Neural cell (in vitro differentiated cells): ENCODE results near the gene PCGF1. TPM values are rescaled to one million over a fixed set of nuclear protein-coding genes. Genes with fewer than 3 reads are reported as not detected.
A peak's percentile ranks its signal among the peaks of the same experiment; 100 is the strongest.

Source experiments
- H2AFZ ChIP-seq: fragments of 200-600, 300-800 bp; sonication (generic), shearing (Covaris generic); 2 replicates; pipeline ENCODE4 v1.6.0; 2014; ENCODE audit warnings: low read depth, mild to moderate bottlenecking, antibody characterized with exemption, low read length, moderate library complexity
- H3F3A ChIP-seq: fragments of 200-600 bp; shearing (Covaris generic); 2 replicates; pipeline ENCODE4 v1.6.1; 2016; ENCODE audit warnings: mild to moderate bottlenecking, moderate library complexity, mixed read lengths, antibody characterized with exemption, low read length; ENCODE audit not compliant: insufficient read depth, poor library complexity, severe bottlenecking
- H3K27ac ChIP-seq: fragments of 200-600, 300-800 bp; sonication (generic), shearing (Covaris generic); 2 replicates; pipeline ENCODE4 v1.5.1; 2014; ENCODE audit warnings: mild to moderate bottlenecking, low read length, moderate library complexity
- H3K27me3 ChIP-seq: fragments of 300-800, 200-600 bp; sonication (generic), shearing (Covaris generic); 2 replicates; pipeline ENCODE4 v1.6.0; 2014; ENCODE audit warnings: mild to moderate bottlenecking, low read depth, low read length, moderate library complexity; ENCODE audit not compliant: insufficient read depth
- H3K36me3 ChIP-seq: fragments of 300-800, 200-600 bp; sonication (generic), shearing (Covaris generic); 2 replicates; pipeline ENCODE4 v1.5.1; 2014; ENCODE audit warnings: mild to moderate bottlenecking, antibody characterized with exemption, low read length, moderate library complexity; ENCODE audit not compliant: insufficient read depth
- H3K4me2 ChIP-seq: fragments of 300-800, 200-600 bp; sonication (generic), shearing (Covaris generic); 2 replicates; pipeline ENCODE4 v1.6.0; 2014; ENCODE audit warnings: mild to moderate bottlenecking, low read length
- H3K4me3 ChIP-seq: fragments of 300-800, 200-600 bp; sonication (generic), shearing (Covaris generic); 2 replicates; pipeline ENCODE4 v1.5.1; 2014; ENCODE audit warnings: mild to moderate bottlenecking, low read length, moderate library complexity
- H3K79me2 ChIP-seq: fragments of 200-600 bp; shearing (Covaris generic); replicated peaks from 2 replicates; pipeline ENCODE4 v1.6.0; 2014; ENCODE audit warnings: mild to moderate bottlenecking, low read length, moderate library complexity; ENCODE audit not compliant: insufficient read depth
- H3K9ac ChIP-seq: fragments of 300-800, 200-600 bp; sonication (generic), shearing (Covaris generic); 2 replicates; pipeline ENCODE4 v1.6.1; 2016; ENCODE audit warnings: mild to moderate bottlenecking, low read length, mixed read lengths
- H3K9me2 ChIP-seq: fragments of 200-600 bp; shearing (Covaris generic); 2 replicates; pipeline ENCODE4 v1.6.1; 2016; ENCODE audit warnings: mild to moderate bottlenecking, low read length, mixed read lengths; ENCODE audit not compliant: insufficient read depth
- H3K9me3 ChIP-seq: fragments of 200-600, 300-800 bp; sonication (generic), shearing (Covaris generic); 2 replicates; pipeline ENCODE4 v1.6.1; 2016; ENCODE audit warnings: mild to moderate bottlenecking, mixed run types, low read length, moderate library complexity, mixed read lengths
- H4K20me1 ChIP-seq: fragments of 200-600 bp; shearing (Covaris generic); 2 replicates; pipeline ENCODE4 v1.6.1; 2016; ENCODE audit warnings: mild to moderate bottlenecking, mixed run types; ENCODE audit not compliant: insufficient read depth
- EP300 ChIP-seq: fragments of 450-650 bp; conservative IDR thresholded peaks from 2 replicates; pipeline ENCODE4 v1.6.1; 2014; ENCODE audit warnings: antibody characterized with exemption, mild to moderate bottlenecking, moderate library complexity; ENCODE audit not compliant: poor library complexity, severe bottlenecking
- EZH2 ChIP-seq: fragments of 200-600, 300-800 bp; shearing (Covaris generic), sonication (generic); IDR thresholded peaks from 2 replicates; pipeline ENCODE4 v1.6.1; 2014; ENCODE audit warnings: antibody characterized with exemption, low read length, borderline replicate concordance, mild to moderate bottlenecking; ENCODE audit not compliant: insufficient read depth, poor library complexity, severe bottlenecking
- MXI1 ChIP-seq: fragments of 450-650 bp; conservative IDR thresholded peaks from 2 replicates; pipeline ENCODE4 v1.6.1; 2014; ENCODE audit warnings: antibody characterized with exemption, mild to moderate bottlenecking; ENCODE audit not compliant: poor library complexity, severe bottlenecking
- POLR2AphosphoS5 ChIP-seq: IDR thresholded peaks from 2 replicates; pipeline ENCODE4 v1.6.1; 2012
- RAD21 ChIP-seq: fragments of 450-650 bp; conservative IDR thresholded peaks from 2 replicates; pipeline ENCODE4 v1.6.1; 2014; ENCODE audit warnings: antibody characterized with exemption, mild to moderate bottlenecking, moderate library complexity
- SMC3 ChIP-seq: fragments of 450-650 bp; conservative IDR thresholded peaks from 2 replicates; pipeline ENCODE4 v1.6.1; 2014; ENCODE audit warnings: antibody characterized with exemption, mild to moderate bottlenecking, moderate library complexity; ENCODE audit not compliant: poor library complexity
- TAF1 ChIP-seq: IDR thresholded peaks from 2 replicates; pipeline ENCODE4 v1.6.1; 2012; ENCODE audit warnings: low read depth
- polyA plus RNA-seq: library from polyadenylated mRNA; depleted of rRNA; stranded (reverse); fragments of >200 nt; gene quantifications from 2 replicates; pipeline ENCODE4 v1.2.3, GENCODE V29; 2014
- TF ChIP-seq, protein P1 (sequence below): fragments of 450-650 bp; IDR thresholded peaks from 2 replicates; pipeline ENCODE4 v1.5.1; 2014; ENCODE audit warnings: antibody characterized with exemption, mild to moderate bottlenecking, moderate library complexity; ENCODE audit not compliant: poor library complexity, severe bottlenecking
- TF ChIP-seq, protein P2 (sequence below): IDR thresholded peaks from 2 replicates; pipeline ENCODE4 v1.6.1; 2012; ENCODE audit warnings: borderline replicate concordance

PCGF1 gene
- polyA plus RNA-seq, 1 donor from 2014 or later: 30.2 TPM

DNA sequence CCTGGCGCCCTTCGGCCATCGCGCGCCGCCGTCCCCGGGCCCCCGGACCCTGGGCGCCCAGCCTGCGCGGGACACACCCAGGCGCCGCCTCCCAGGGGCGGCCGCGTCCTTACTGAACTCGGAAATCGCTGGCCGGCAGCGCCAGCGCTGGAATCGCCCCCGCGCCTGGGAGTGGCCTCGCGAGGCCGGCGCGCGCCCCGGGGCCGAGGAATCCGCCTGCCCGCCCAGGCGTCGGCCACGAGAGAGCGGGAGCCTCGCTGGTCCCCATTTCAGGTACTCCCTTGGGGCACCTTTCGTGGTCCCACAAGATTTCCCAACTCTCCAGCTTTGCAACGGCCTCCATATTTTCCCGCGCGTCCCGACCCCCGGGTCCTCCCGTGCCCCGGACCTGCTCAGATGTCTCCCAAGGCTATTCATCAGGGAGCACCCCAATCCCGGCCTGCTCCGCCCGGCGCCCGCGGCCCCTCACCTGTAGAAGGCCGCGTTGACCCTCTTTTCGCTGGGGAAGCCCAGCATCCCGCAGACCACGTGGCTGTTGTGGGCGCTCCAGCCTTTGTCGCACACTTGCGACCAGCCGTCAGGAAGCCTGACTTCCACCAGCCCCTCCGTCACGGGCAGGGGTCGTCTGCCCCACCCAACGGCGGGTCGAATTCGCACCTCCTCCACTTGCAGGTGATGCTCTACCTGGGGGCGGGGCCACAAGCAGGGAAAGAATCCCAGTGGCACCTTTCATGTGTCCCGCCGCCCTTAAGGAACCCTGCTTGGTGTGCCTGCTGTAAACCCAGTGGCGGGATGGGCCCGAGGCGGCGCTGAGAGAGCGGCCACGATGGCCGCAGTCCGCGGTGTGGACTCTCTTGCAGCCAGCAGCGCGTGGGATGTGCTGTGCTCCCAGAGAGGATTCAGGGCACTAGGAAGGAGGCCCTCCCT is 41.7 kb upstream of the PCGF1 start:
- Histone ChIP-seq H2AFZ (no peak overlapping the region), H3K27ac (no peak overlapping the region), H3K9me3 (no peaks in the 10 kb centered on the region), H3K27me3 (peaks cover 37% of the 10 kb centered on the region), H4K20me1 (no peaks in the 10 kb centered on the region), H3K9me2 (no peaks in the 10 kb centered on the region), H3K36me3 (no peaks in the 10 kb centered on the region), H3K9ac (no peak overlapping the region), H3K4me2 (no peak overlapping the region), H3F3A (no peaks in the 10 kb centered on the region), H3K4me3 (peak overlapping the region; percentile 55), H3K79me2 (no peaks in the 10 kb centered on the region)
- TF ChIP-seq TAF1 (no peak), RAD21 (no peak), MXI1 (no peak), SMC3 (no peak), POLR2AphosphoS5 (no peak), EP300 (no peak), EZH2 (no peak)
- TF ChIP-seq, protein P1, sequence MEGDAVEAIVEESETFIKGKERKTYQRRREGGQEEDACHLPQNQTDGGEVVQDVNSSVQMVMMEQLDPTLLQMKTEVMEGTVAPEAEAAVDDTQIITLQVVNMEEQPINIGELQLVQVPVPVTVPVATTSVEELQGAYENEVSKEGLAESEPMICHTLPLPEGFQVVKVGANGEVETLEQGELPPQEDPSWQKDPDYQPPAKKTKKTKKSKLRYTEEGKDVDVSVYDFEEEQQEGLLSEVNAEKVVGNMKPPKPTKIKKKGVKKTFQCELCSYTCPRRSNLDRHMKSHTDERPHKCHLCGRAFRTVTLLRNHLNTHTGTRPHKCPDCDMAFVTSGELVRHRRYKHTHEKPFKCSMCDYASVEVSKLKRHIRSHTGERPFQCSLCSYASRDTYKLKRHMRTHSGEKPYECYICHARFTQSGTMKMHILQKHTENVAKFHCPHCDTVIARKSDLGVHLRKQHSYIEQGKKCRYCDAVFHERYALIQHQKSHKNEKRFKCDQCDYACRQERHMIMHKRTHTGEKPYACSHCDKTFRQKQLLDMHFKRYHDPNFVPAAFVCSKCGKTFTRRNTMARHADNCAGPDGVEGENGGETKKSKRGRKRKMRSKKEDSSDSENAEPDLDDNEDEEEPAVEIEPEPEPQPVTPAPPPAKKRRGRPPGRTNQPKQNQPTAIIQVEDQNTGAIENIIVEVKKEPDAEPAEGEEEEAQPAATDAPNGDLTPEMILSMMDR: no peak
- TF ChIP-seq, protein P2, sequence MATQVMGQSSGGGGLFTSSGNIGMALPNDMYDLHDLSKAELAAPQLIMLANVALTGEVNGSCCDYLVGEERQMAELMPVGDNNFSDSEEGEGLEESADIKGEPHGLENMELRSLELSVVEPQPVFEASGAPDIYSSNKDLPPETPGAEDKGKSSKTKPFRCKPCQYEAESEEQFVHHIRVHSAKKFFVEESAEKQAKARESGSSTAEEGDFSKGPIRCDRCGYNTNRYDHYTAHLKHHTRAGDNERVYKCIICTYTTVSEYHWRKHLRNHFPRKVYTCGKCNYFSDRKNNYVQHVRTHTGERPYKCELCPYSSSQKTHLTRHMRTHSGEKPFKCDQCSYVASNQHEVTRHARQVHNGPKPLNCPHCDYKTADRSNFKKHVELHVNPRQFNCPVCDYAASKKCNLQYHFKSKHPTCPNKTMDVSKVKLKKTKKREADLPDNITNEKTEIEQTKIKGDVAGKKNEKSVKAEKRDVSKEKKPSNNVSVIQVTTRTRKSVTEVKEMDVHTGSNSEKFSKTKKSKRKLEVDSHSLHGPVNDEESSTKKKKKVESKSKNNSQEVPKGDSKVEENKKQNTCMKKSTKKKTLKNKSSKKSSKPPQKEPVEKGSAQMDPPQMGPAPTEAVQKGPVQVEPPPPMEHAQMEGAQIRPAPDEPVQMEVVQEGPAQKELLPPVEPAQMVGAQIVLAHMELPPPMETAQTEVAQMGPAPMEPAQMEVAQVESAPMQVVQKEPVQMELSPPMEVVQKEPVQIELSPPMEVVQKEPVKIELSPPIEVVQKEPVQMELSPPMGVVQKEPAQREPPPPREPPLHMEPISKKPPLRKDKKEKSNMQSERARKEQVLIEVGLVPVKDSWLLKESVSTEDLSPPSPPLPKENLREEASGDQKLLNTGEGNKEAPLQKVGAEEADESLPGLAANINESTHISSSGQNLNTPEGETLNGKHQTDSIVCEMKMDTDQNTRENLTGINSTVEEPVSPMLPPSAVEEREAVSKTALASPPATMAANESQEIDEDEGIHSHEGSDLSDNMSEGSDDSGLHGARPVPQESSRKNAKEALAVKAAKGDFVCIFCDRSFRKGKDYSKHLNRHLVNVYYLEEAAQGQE: no peak

DNA sequence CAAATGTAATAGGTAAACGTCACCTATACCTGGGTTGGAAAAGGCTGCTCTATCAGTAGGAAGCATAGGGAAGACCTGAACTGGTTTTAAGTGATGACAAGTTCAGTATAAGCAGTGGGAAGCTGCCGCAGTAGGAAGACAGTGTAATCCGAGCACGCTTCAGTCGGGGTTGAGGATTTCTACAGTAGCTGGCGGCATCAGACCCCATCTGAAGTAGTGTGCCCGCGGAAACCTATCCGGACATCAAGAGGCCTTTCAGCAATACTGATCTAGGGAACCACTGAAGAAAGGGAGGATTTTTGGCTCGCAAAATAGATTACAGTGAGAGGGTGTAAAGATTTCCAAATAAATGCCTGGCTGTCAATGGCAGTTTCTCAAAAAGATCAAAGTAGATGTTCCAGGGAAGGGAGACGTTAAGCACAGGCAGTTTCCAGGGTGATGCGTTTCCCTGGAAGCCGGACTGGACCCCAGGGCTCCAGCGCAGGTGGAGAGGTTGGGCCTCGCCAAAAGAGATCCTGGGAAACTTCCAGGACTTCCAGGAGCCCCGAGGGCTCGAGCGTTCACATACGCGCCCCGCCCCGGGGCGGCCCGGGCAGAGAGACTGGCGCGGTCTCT is 40.9 kb upstream of the PCGF1 start:
- H3K4me3 ChIP-seq: peak overlapping the region; percentile 55
- no peak for TF ChIP-seq SMC3
- TF ChIP-seq TAF1: no peak
- TF ChIP-seq, protein P1: no peak
- TF ChIP-seq, protein P2: no peak
- no peak for TF ChIP-seq EZH2
- no peak for TF ChIP-seq MXI1
- no peak for TF ChIP-seq POLR2AphosphoS5
- no peak for TF ChIP-seq RAD21
- TF ChIP-seq EP300: no peak
- H3K27me3 ChIP-seq: peaks cover 30% of the 10 kb centered on the region
- no peaks in the 10 kb centered on the region for H3K36me3 ChIP-seq
- no peaks in the 10 kb centered on the region for H3K9me3 ChIP-seq
- no peak overlapping the region for H3K4me2 ChIP-seq
- H3K9me2 ChIP-seq: no peaks in the 10 kb centered on the region
- H3K27ac ChIP-seq: no peak overlapping the region
- no peaks in the 10 kb centered on the region for H4K20me1 ChIP-seq
- no peaks in the 10 kb centered on the region for H3F3A ChIP-seq
- no peak overlapping the region for H3K9ac ChIP-seq
- H3K79me2 ChIP-seq: no peaks in the 10 kb centered on the region
- no peak overlapping the region for H2AFZ ChIP-seq
